H1 (cell line): ENCODE results near the gene MYLK4. TPM values are rescaled to one million over a fixed set of nuclear protein-coding genes. Genes with fewer than 3 reads are reported as not detected.

Experiments used
- CTCF ChIA-PET: fragments of 300-600 bp; sonication (Branson Sonifier 250); formaldehyde crosslinking; loops from one replicate; lab custom pipeline; 2021; ENCODE audit not compliant: partially characterized antibody; lab: Charles Lee
- POLR2A ChIA-PET: fragments of 300-600 bp; sonication (Branson Sonifier 250); formaldehyde crosslinking; loops from one replicate; lab custom pipeline; 2021; ENCODE audit warnings: inconsistent platforms; ENCODE audit not compliant: partially characterized antibody; lab: Charles Lee
- DNase-seq, 2 experiments: peaks; one replicate each; pipeline versions ENCODE4 v3.0.0 to v3.0.0-alpha.2; 2010 to 2022; ENCODE audit warnings: low spot score in 2 of 2, low read depth in 1 of 2, mixed read lengths in 1 of 2
- FAIRE-seq: peaks from 2 replicates; lab custom pipeline; 2011; peaks lifted over from hg19 to GRCh38; lab: Jason Lieb, UNC
- H2AFZ ChIP-seq: 2 replicates; pipeline ENCODE4 v1.8.1; 2012; ENCODE audit warnings: low read length, inconsistent platforms
- H2AK5ac ChIP-seq: 2 replicates; pipeline ENCODE4 v1.6.1; 2013; ENCODE audit warnings: low read depth, low read length
- H2BK120ac ChIP-seq: replicated peaks from 2 replicates; pipeline ENCODE3; 2013; ENCODE audit warnings: low read depth, low read length, inconsistent platforms
- H2BK12ac ChIP-seq: 2 replicates; pipeline ENCODE4 v1.6.1; 2013; ENCODE audit warnings: low read depth, low read length
- H2BK15ac ChIP-seq: 2 replicates; pipeline ENCODE4 v1.6.1; 2013; ENCODE audit warnings: low read length
- H2BK20ac ChIP-seq: 2 replicates; pipeline ENCODE4 v1.6.1; 2013; ENCODE audit warnings: low read length
- H2BK5ac ChIP-seq: 2 replicates; pipeline ENCODE4 v1.6.1; 2013; ENCODE audit warnings: low read depth, low read length
- H3K14ac ChIP-seq: 2 replicates; pipeline ENCODE4 v1.6.1; 2013; ENCODE audit warnings: inconsistent platforms; ENCODE audit not compliant: insufficient read length
- H3K18ac ChIP-seq: 2 replicates; pipeline ENCODE4 v1.6.1; 2013; ENCODE audit warnings: low read length; ENCODE audit errors: extremely low read depth
- H3K23ac ChIP-seq: 2 replicates; pipeline ENCODE4 v1.6.1; 2013; ENCODE audit warnings: inconsistent platforms; ENCODE audit not compliant: insufficient read length
- H3K23me2 ChIP-seq: 2 replicates; pipeline ENCODE4 v1.6.1; 2013; ENCODE audit warnings: low read depth, low read length
- H3K27ac ChIP-seq: 2 replicates; pipeline ENCODE4 v1.6.1; 2011; ENCODE audit warnings: low read depth, low read length, inconsistent platforms
- H3K27me3 ChIP-seq, 4 experiments: replicated peaks in 1 of 4; 1 replicate in 1 of 4; 2 replicates in 3 of 4; pipeline versions ENCODE4 v1.6.1 to v1.8.1; 2011 to 2013; ENCODE audit warnings: low read length in 3 of 4, mild to moderate bottlenecking in 3 of 4, inconsistent platforms in 2 of 4, mixed read lengths in 2 of 4, moderate library complexity in 1 of 4; ENCODE audit not compliant: control insufficient read depth in 3 of 4, insufficient read depth in 3 of 4; ENCODE audit errors: extremely low read depth in 1 of 4
- H3K36me3 ChIP-seq, 4 experiments: 2 replicates each; pipeline versions ENCODE4 v1.6.1 to v1.8.1; 2011 to 2013; ENCODE audit warnings: mild to moderate bottlenecking in 4 of 4, low read length in 3 of 4, moderate library complexity in 2 of 4, control low read depth in 1 of 4, inconsistent platforms in 1 of 4; ENCODE audit not compliant: insufficient read depth in 4 of 4, control insufficient read depth in 2 of 4
- H3K4ac ChIP-seq: replicated peaks from 2 replicates; pipeline ENCODE3; 2013; ENCODE audit warnings: low read length, low read depth, mixed read lengths, inconsistent platforms; ENCODE audit not compliant: insufficient read length
- H3K4me1 ChIP-seq, 4 experiments: replicated peaks in 1 of 4; 1 replicate in 1 of 4; 2 replicates in 3 of 4; pipeline versions ENCODE4 v1.6.1 to v1.8.1; 2011 to 2013; ENCODE audit warnings: low read length in 3 of 4, inconsistent platforms in 2 of 4, mixed read lengths in 1 of 4; ENCODE audit not compliant: insufficient read depth in 4 of 4, control insufficient read depth in 3 of 4
- H3K4me2 ChIP-seq, 2 experiments: 2 replicates each; pipeline versions ENCODE4 v1.6.1 to v1.8.1; 2011 to 2013; ENCODE audit warnings: low read depth in 2 of 2, low read length in 2 of 2, control low read depth in 1 of 2, inconsistent platforms in 1 of 2, mild to moderate bottlenecking in 1 of 2; ENCODE audit not compliant: insufficient read depth in 1 of 2
- H3K4me3 ChIP-seq, 4 experiments: fragments of 200-600, 300-600 bp in 1 of 4; sonication (generic), shearing (Covaris generic), sonication (Bioruptor Twin) in 1 of 4; 2 replicates each; pipeline versions ENCODE4 v1.5.1 to v1.8.1; 2011 to 2016; ENCODE audit warnings: low read length in 4 of 4, low read depth in 3 of 4, control low read depth in 2 of 4, inconsistent platforms in 2 of 4, mild to moderate bottlenecking in 2 of 4, mixed read lengths in 1 of 4, moderate library complexity in 1 of 4; ENCODE audit not compliant: insufficient read depth in 2 of 4; ENCODE audit errors: extremely low read depth in 1 of 4
- H3K56ac ChIP-seq: replicated peaks from 2 replicates; pipeline ENCODE3; 2013; ENCODE audit warnings: low read depth, mild to moderate bottlenecking, mixed read lengths, low read length, inconsistent platforms; ENCODE audit not compliant: insufficient read length
- H3K79me1 ChIP-seq: 2 replicates; pipeline ENCODE4 v1.6.1; 2013; ENCODE audit warnings: low read depth, low read length, control low read depth
- H3K79me2 ChIP-seq, 2 experiments: 2 replicates each; pipeline versions ENCODE4 v1.6.1 to v1.8.1; 2012 to 2013; ENCODE audit warnings: low read length in 2 of 2, mild to moderate bottlenecking in 2 of 2, inconsistent platforms in 1 of 2; ENCODE audit not compliant: insufficient read depth in 2 of 2, control insufficient read depth in 1 of 2
- H3K9ac ChIP-seq, 4 experiments: replicated peaks in 1 of 4; 1 replicate in 1 of 4; 2 replicates in 3 of 4; pipeline versions ENCODE4 v1.6.1 to v1.8.1; 2011 to 2013; ENCODE audit warnings: low read depth in 3 of 4, low read length in 3 of 4, control low read depth in 2 of 4, mild to moderate bottlenecking in 2 of 4, moderate library complexity in 2 of 4, inconsistent platforms in 1 of 4; ENCODE audit errors: extremely low read depth in 1 of 4
- H3K9me3 ChIP-seq, 2 experiments: 2 replicates each; pipeline versions ENCODE4 v1.6.1 to v1.8.1; 2012 to 2013; ENCODE audit warnings: mild to moderate bottlenecking in 2 of 2, moderate library complexity in 2 of 2, control low read depth in 1 of 2, inconsistent platforms in 1 of 2, low read depth in 1 of 2, low read length in 1 of 2, mixed read lengths in 1 of 2; ENCODE audit not compliant: insufficient read depth in 2 of 2
- H4K20me1 ChIP-seq, 2 experiments: replicated peaks in 1 of 2; 2 replicates each; pipeline versions ENCODE3 to v1.8.1; 2011 to 2013; ENCODE audit warnings: inconsistent platforms in 2 of 2, low read length in 2 of 2, mild to moderate bottlenecking in 1 of 2; ENCODE audit not compliant: insufficient read depth in 2 of 2, control insufficient read depth in 1 of 2
- H4K5ac ChIP-seq: 2 replicates; pipeline ENCODE4 v1.6.1; 2013; ENCODE audit warnings: low read length, low read depth, mixed read lengths, inconsistent platforms; ENCODE audit not compliant: insufficient read length
- H4K8ac ChIP-seq: 2 replicates; pipeline ENCODE4 v1.8.0; 2013; ENCODE audit warnings: mild to moderate bottlenecking, moderate library complexity, low read length, inconsistent platforms; ENCODE audit not compliant: insufficient read depth; ENCODE audit errors: extremely low read depth
- H4K91ac ChIP-seq: replicated peaks from 2 replicates; pipeline ENCODE3; 2013; ENCODE audit warnings: low read length, mixed read lengths, inconsistent platforms; ENCODE audit not compliant: insufficient read length
- CTBP2 ChIP-seq: IDR thresholded peaks from 2 replicates; pipeline ENCODE4 v1.7.0; 2011; ENCODE audit warnings: borderline replicate concordance, mild to moderate bottlenecking, moderate library complexity, mixed read lengths, low read length; ENCODE audit not compliant: insufficient read depth, insufficient read length
- HDAC6 ChIP-seq: IDR thresholded peaks from one replicate; pipeline ENCODE4 v1.7.1; 2012; ENCODE audit warnings: low read depth, mild to moderate bottlenecking, inconsistent platforms, low read length, moderate library complexity
- WGBS, 2 experiments: shearing (Covaris generic) in 1 of 2; methylation state at CpG; one replicate each; pipeline versions ENCODE4 v1.1.6 to v1.1.7; 2013 to 2015; ENCODE audit warnings: low lambda C conversion rate in 2 of 2, mixed read lengths in 2 of 2, inconsistent platforms in 1 of 2, low coverage in 1 of 2, missing lambda C conversion rate in 1 of 2; ENCODE audit not compliant: insufficient replicate concordance in 2 of 2, insufficient coverage in 1 of 2, insufficient read length in 1 of 2; ENCODE audit errors: extremely low coverage in 1 of 2, missing lambda C conversion rate in 1 of 2; 5-methylcytosine and 5-hydroxymethylcytosine counted together
- polyA plus RNA-seq, 7 experiments: library from polyadenylated mRNA; depleted of rRNA in 3 of 7; stranded (reverse) in 5 of 7; unstranded in 2 of 7; fragments of >200 nt in 5 of 7; fragments of 200-250 nt in 2 of 7; gene quantifications; 1 replicate in 5 of 7; 2 replicates in 1 of 7; 4 replicates in 1 of 7; pipeline versions ENCODE4 v1.2.1 to v1.2.3, GENCODE V29; 2011 to 2013; ENCODE audit warnings: missing spikeins in 2 of 7, mixed read lengths in 2 of 7
- total RNA-seq: library from RNA; stranded (reverse); fragmentation: NEBNext Ultra II Directional; extraction: Animal tissue kit (Norgen Biotek cat#: 25700); gene quantifications from 2 replicates; pipeline ENCODE4 v1.2.1, GENCODE V29; 2021

MYLK4 gene
- total and polyA plus RNA-seq, 2 of the 8 experiments (the other 6 are each of a cell fraction or from before 2014, with no cell fraction given): 0.11 to 0.17 TPM

DNA sequence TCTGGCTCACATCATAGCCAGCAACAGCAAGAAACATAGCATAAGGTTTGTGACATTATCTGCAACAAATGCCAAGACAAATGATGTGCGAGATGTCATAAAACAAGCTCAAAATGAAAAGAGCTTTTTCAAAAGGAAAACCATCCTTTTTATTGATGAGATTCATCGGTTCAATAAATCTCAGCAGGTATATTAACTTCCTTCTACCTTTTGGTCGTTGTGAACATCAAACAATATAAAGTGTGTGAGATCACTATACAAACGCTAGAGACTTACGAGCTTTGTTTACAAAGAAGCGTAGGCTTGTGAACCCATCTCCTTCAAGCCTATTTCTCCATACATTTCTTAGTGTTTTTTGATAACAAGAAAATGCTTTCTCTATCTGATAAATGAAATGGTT is 18.0 kb upstream of the MYLK4 start:
- no peak overlapping the region; the same call in 1 of the 2 replicates for H4K8ac ChIP-seq
- peaks cover 16 to 74% of the 10 kb centered on the region in 2 experiments for H3K79me2 ChIP-seq
- H2BK15ac ChIP-seq: no peak overlapping the region
- no peak overlapping the region for H3K14ac ChIP-seq
- peak overlapping the region in 1 of 2 experiments; percentile 83; a peak in 1 of 4 replicates for H3K4me2 ChIP-seq
- H4K91ac ChIP-seq: no peak overlapping the region
- H3K18ac ChIP-seq: no peak overlapping the region
- no peak overlapping the region for H2BK12ac ChIP-seq
- CTCF ChIA-PET: interaction anchor here (0.7 to 3.9 kb wide), 11 partner anchors 8 to 194 kb away, joined by 3 to 20 read pairs (median 5); partner anchors contain the start of genes MYLK4 and SERPINB1
- TF ChIP-seq CTBP2: no peak
- TF ChIP-seq HDAC6: no peak
- TF ChIP-seq, all 59 proteins: peak for 0
- Histone ChIP-seq H3K9ac (no peak overlapping the region), H3K27ac (no peak overlapping the region), H2AK5ac (no peak overlapping the region), H3K9me3 (no peaks in the 10 kb centered on the region), H4K5ac (no peak overlapping the region), H3K23me2 (peaks cover 11% of the 10 kb centered on the region), H3K79me1 (peaks cover 27% of the 10 kb centered on the region), H3K36me3 (peaks cover 0 to 23% (median 4%) of the 10 kb centered on the region in 4 experiments; a peak in 4 of 8 replicates), H3K27me3 (no peaks in the 10 kb centered on the region), H3K4ac (no peak overlapping the region), H4K20me1 (peaks cover 14 to 24% of the 10 kb centered on the region in 2 experiments), H3K56ac (no peak overlapping the region), H3K23ac (no peak overlapping the region), H2BK20ac (no peak overlapping the region), H3K4me3 (no peak overlapping the region), H2BK120ac (no peak overlapping the region), H3K4me1 (peaks cover 0 to 11% (median 8%) of the 10 kb centered on the region in 4 experiments; a peak in 4 of 7 replicates), H2BK5ac (no peak overlapping the region), H2AFZ (no peak overlapping the region)
- POLR2A ChIA-PET: interaction anchor here (1.2 to 5.6 kb wide), 5 partner anchors 9 to 295 kb away, joined by 3 to 21 read pairs (median 6); no protein-coding TSS in a partner anchor
- DNase-seq (no peak), FAIRE-seq (no peak)
- 74% methylated on average over 6 of the region's 6 CpGs; no CpG with 5 or more reads in 1 of the 2 experiments for WGBS, 2 experiments
